H9 (cell line): Measurements from ENCODE around the gene BCL6. TPM values are rescaled to one million over a fixed set of nuclear protein-coding genes. Genes with fewer than 3 reads are reported as not detected.

ENCODE experiments used
- DNase-seq: peaks from one replicate; pipeline ENCODE4 v3.0.0-alpha.2; 2017
- H2AFZ ChIP-seq: one replicate; pipeline ENCODE4 v1.6.1; 2013; ENCODE audit warnings: mild to moderate bottlenecking, low read length, control low read depth, moderate library complexity
- H2AK5ac ChIP-seq: 2 replicates; pipeline ENCODE4 v1.6.1; 2013; ENCODE audit warnings: low read length, control low read depth, mixed read lengths; ENCODE audit not compliant: insufficient read length
- H2BK120ac ChIP-seq: one replicate; pipeline ENCODE4 v1.6.1; 2013; ENCODE audit warnings: low read depth, mild to moderate bottlenecking, low read length, control low read depth, inconsistent platforms; ENCODE audit not compliant: poor library complexity, severe bottlenecking
- H2BK12ac ChIP-seq: 2 replicates; pipeline ENCODE4 v1.6.1; 2013; ENCODE audit warnings: low read length, control low read depth, mixed read lengths, low read depth; ENCODE audit not compliant: insufficient read length
- H2BK15ac ChIP-seq: 2 replicates; pipeline ENCODE4 v1.6.1; 2013; ENCODE audit warnings: low read depth, low read length, control low read depth
- H2BK20ac ChIP-seq: one replicate; pipeline ENCODE4 v1.6.1; 2013; ENCODE audit warnings: low read depth, mild to moderate bottlenecking, low read length, control low read depth, inconsistent platforms; ENCODE audit not compliant: poor library complexity, severe bottlenecking
- H2BK5ac ChIP-seq: 2 replicates; pipeline ENCODE4 v1.6.1; 2013; ENCODE audit warnings: low read length, control low read depth, mixed read lengths; ENCODE audit not compliant: insufficient read length
- H3K14ac ChIP-seq: 2 replicates; pipeline ENCODE4 v1.6.1; 2013; ENCODE audit warnings: low read length, control low read depth; ENCODE audit not compliant: insufficient read depth
- H3K18ac ChIP-seq: 2 replicates; pipeline ENCODE4 v1.6.1; 2013; ENCODE audit warnings: low read depth, mild to moderate bottlenecking, mixed read lengths, low read length, control low read depth; ENCODE audit not compliant: insufficient read length
- H3K23ac ChIP-seq: 2 replicates; pipeline ENCODE4 v1.6.1; 2013; ENCODE audit warnings: low read length, control low read depth, mixed read lengths, low read depth; ENCODE audit not compliant: insufficient read length
- H3K23me2 ChIP-seq: 2 replicates; pipeline ENCODE4 v1.6.1; 2013; ENCODE audit warnings: low read depth, mild to moderate bottlenecking, mixed read lengths, low read length, control low read depth; ENCODE audit not compliant: insufficient read length, poor library complexity, severe bottlenecking
- H3K27ac ChIP-seq: 2 replicates; pipeline ENCODE4 v1.5.1; 2013; ENCODE audit warnings: low read length, control low read depth, mixed read lengths, low read depth; ENCODE audit not compliant: insufficient read length
- H3K27me3 ChIP-seq: 2 replicates; pipeline ENCODE4 v1.6.1; 2013; ENCODE audit warnings: low read length, control low read depth, inconsistent platforms; ENCODE audit not compliant: insufficient read depth
- H3K4ac ChIP-seq: 2 replicates; pipeline ENCODE4 v1.6.1; 2013; ENCODE audit warnings: low read depth, mild to moderate bottlenecking, control low read depth, inconsistent platforms, low read length, moderate library complexity
- H3K4me1 ChIP-seq: 2 replicates; pipeline ENCODE4 v1.6.1; 2013; ENCODE audit warnings: low read length, control low read depth, inconsistent platforms; ENCODE audit not compliant: insufficient read depth
- H3K4me2 ChIP-seq: 2 replicates; pipeline ENCODE4 v1.6.1; 2013; ENCODE audit warnings: low read length, control low read depth, mixed read lengths; ENCODE audit not compliant: insufficient read length, insufficient read depth
- H3K56ac ChIP-seq: 2 replicates; pipeline ENCODE4 v1.6.1; 2013; ENCODE audit warnings: low read depth, mild to moderate bottlenecking, mixed read lengths, low read length, control low read depth; ENCODE audit not compliant: insufficient read length
- H3K79me1 ChIP-seq: 2 replicates; pipeline ENCODE4 v1.6.1; 2013; ENCODE audit warnings: low read depth, mild to moderate bottlenecking, moderate library complexity, low read length, control low read depth, inconsistent platforms; ENCODE audit not compliant: insufficient read depth, poor library complexity, severe bottlenecking
- H3K79me2 ChIP-seq: 2 replicates; pipeline ENCODE4 v1.6.1; 2013; ENCODE audit warnings: low read length, control low read depth, inconsistent platforms; ENCODE audit not compliant: insufficient read depth
- H3K9ac ChIP-seq: 2 replicates; pipeline ENCODE4 v1.6.1; 2013; ENCODE audit warnings: low read length, control low read depth, mixed read lengths; ENCODE audit not compliant: insufficient read length; ENCODE audit errors: extremely low read depth
- H3K9me3 ChIP-seq: one replicate; pipeline ENCODE4 v1.6.1; 2013; ENCODE audit warnings: low read depth, low read length, inconsistent platforms; ENCODE audit not compliant: control insufficient read depth
- H3T11ph ChIP-seq: one replicate; pipeline ENCODE4 v1.6.1; 2013; ENCODE audit warnings: mild to moderate bottlenecking, low read length, control low read depth, inconsistent platforms
- H4K20me1 ChIP-seq: one replicate; pipeline ENCODE4 v1.6.1; 2013; ENCODE audit not compliant: control insufficient read depth, insufficient read length, insufficient read depth
- H4K5ac ChIP-seq: 2 replicates; pipeline ENCODE4 v1.6.1; 2013; ENCODE audit warnings: low read depth, mild to moderate bottlenecking, mixed read lengths, low read length, control low read depth; ENCODE audit not compliant: insufficient read length
- H4K8ac ChIP-seq: replicated peaks from 2 replicates; pipeline ENCODE4 v1.6.1; 2013; ENCODE audit warnings: low read length, control low read depth, mixed read lengths, low read depth; ENCODE audit not compliant: insufficient read length
- H4K91ac ChIP-seq: 2 replicates; pipeline ENCODE4 v1.6.1; 2013; ENCODE audit warnings: low read depth, mild to moderate bottlenecking, moderate library complexity, mixed read lengths, low read length, control low read depth; ENCODE audit not compliant: insufficient read length
- H3K27ac Mint-ChIP-seq, 3 experiments: 2 replicates in 2 of 3; 3 replicates in 1 of 3; pipeline ENCODE4 v1.8.0; 2020 to 2021; ENCODE audit warnings: mixed read lengths in 3 of 3, mild to moderate bottlenecking in 1 of 3, moderate library complexity in 1 of 3
- H3K27me3 Mint-ChIP-seq: 2 replicates; pipeline ENCODE4 v1.8.0; 2021; ENCODE audit warnings: low read depth, mild to moderate bottlenecking, moderate library complexity, mixed read lengths
- H3K36me3 Mint-ChIP-seq, 3 experiments: 2 replicates in 2 of 3; 3 replicates in 1 of 3; pipeline ENCODE4 v1.8.0; 2020 to 2021; ENCODE audit warnings: low read depth in 3 of 3, mixed read lengths in 3 of 3; ENCODE audit not compliant: insufficient read depth in 1 of 3
- H3K4me1 Mint-ChIP-seq, 2 experiments: 2 replicates each; pipeline ENCODE4 v1.8.0; 2020; ENCODE audit warnings: mixed read lengths in 2 of 2
- H3K4me3 Mint-ChIP-seq, 2 experiments: 2 replicates in 1 of 2; 3 replicates in 1 of 2; pipeline ENCODE4 v1.8.0; 2020 to 2021; ENCODE audit warnings: mild to moderate bottlenecking in 2 of 2, mixed read lengths in 2 of 2, moderate library complexity in 1 of 2
- H3K9me3 Mint-ChIP-seq, 2 experiments: 2 replicates in 1 of 2; 3 replicates in 1 of 2; pipeline ENCODE4 v1.8.0; 2020; ENCODE audit warnings: mild to moderate bottlenecking in 2 of 2, mixed read lengths in 2 of 2, moderate library complexity in 1 of 2
- total RNA-seq: library from RNA; stranded (reverse); gene quantifications from 2 replicates; pipeline ENCODE4 v1.2.1, GENCODE V29; 2021
- TF ChIP-seq, protein P1 (sequence below): fragments of 200-600 bp; sonication (generic); conservative IDR thresholded peaks from 3 replicates; pipeline ENCODE4 v1.8.0; 2021; ENCODE audit warnings: antibody characterized with exemption, mild to moderate bottlenecking

BCL6 gene
- total RNA-seq, 1 experiment from 2014 or later, result 3.4 TPM

GRCh38 chr3:187705164-187705563 is 40.1 kb downstream of the BCL6 start:
- no peak overlapping the region for H3K4ac ChIP-seq
- TF ChIP-seq, protein P1, sequence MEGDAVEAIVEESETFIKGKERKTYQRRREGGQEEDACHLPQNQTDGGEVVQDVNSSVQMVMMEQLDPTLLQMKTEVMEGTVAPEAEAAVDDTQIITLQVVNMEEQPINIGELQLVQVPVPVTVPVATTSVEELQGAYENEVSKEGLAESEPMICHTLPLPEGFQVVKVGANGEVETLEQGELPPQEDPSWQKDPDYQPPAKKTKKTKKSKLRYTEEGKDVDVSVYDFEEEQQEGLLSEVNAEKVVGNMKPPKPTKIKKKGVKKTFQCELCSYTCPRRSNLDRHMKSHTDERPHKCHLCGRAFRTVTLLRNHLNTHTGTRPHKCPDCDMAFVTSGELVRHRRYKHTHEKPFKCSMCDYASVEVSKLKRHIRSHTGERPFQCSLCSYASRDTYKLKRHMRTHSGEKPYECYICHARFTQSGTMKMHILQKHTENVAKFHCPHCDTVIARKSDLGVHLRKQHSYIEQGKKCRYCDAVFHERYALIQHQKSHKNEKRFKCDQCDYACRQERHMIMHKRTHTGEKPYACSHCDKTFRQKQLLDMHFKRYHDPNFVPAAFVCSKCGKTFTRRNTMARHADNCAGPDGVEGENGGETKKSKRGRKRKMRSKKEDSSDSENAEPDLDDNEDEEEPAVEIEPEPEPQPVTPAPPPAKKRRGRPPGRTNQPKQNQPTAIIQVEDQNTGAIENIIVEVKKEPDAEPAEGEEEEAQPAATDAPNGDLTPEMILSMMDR, result no peak
- H4K20me1 ChIP-seq, result no peaks in the 10 kb centered on the region
- no peaks in the 10 kb centered on the region; the same call in 1 of the 2 replicates for H3K27me3 Mint-ChIP-seq
- H4K8ac ChIP-seq, result no peak overlapping the region
- no peaks in the 10 kb centered on the region for H3K4me1 Mint-ChIP-seq
- no peak overlapping the region for H2BK120ac ChIP-seq
- H3K36me3 Mint-ChIP-seq, result no peaks in the 10 kb centered on the region
- H3K27ac Mint-ChIP-seq, result no peak overlapping the region; a peak in 1 of 7 replicates
- H4K91ac ChIP-seq, result no peak overlapping the region
- H2AK5ac ChIP-seq, result no peak overlapping the region
- H3K18ac ChIP-seq, result no peak overlapping the region
- H2BK12ac ChIP-seq, result no peak overlapping the region
- no peaks in the 10 kb centered on the region for H3K79me1 ChIP-seq
- no peak for DNase-seq
- H3K27me3 ChIP-seq, result no peaks in the 10 kb centered on the region
- no peaks in the 10 kb centered on the region for H3K9me3 Mint-ChIP-seq
- H3K9me3 ChIP-seq, result no peaks in the 10 kb centered on the region
- H3K56ac ChIP-seq, result no peak overlapping the region
- no peak overlapping the region for H3K9ac ChIP-seq
- H3K79me2 ChIP-seq, result no peaks in the 10 kb centered on the region
- H3K4me3 Mint-ChIP-seq, result no peak overlapping the region
- no peak overlapping the region for H3K4me2 ChIP-seq
- H2BK15ac ChIP-seq, result no peak overlapping the region
- no peak overlapping the region for H2BK5ac ChIP-seq
- H3K23ac ChIP-seq, result no peak overlapping the region
- H2BK20ac ChIP-seq, result no peak overlapping the region
- H4K5ac ChIP-seq, result no peak overlapping the region
- no peaks in the 10 kb centered on the region for H3K4me1 ChIP-seq
- H3K27ac ChIP-seq, result no peak overlapping the region
- no peak overlapping the region for H3T11ph ChIP-seq
- H3K23me2 ChIP-seq, result no peaks in the 10 kb centered on the region
- H2AFZ ChIP-seq, result no peak overlapping the region
- H3K14ac ChIP-seq, result no peak overlapping the region
